HepG2 (cell line): ENCODE results near the gene SBNO2. TPM values are rescaled to one million over a fixed set of nuclear protein-coding genes. Genes with fewer than 3 reads are reported as not detected.
A peak's percentile ranks its signal among the peaks of the same experiment; 100 is the strongest.

Experiments used
- ATAC-seq: fragments of 200-7000 bp; cut with Tn5 transposase; 3 replicates; pipeline ENCODE4 v1.9.1; 2020; ENCODE audit warnings: mild to moderate bottlenecking, moderate library complexity
- BruUV-seq: library from RNA; stranded (reverse); fragments of 400-500 nt; replicated peaks from 2 replicates; lab custom pipeline; 2021; lab: Mats Ljungman, UMichigan
- CTCF ChIA-PET: fragments of 300-600 bp; formaldehyde crosslinking; extraction: SDS; loops from one replicate; lab custom pipeline; 2021; ENCODE audit warnings: low total read pairs, inconsistent platforms, low intra/inter-chr PET ratio; lab: Yijun Ruan, JAX
- POLR2A ChIA-PET: fragments of 350-600 bp; sonication (Branson Sonifier 250); formaldehyde crosslinking; loops from one replicate; lab custom pipeline; 2020; ENCODE audit warnings: antibody characterized with exemption, inconsistent platforms; lab: Yijun Ruan, JAX
- DNase-seq: peaks from one replicate; pipeline ENCODE4 v3.0.0-alpha.2; 2015; ENCODE audit warnings: low spot score
- FAIRE-seq: peaks from 3 replicates; lab custom pipeline; 2011; peaks lifted over from hg19 to GRCh38; lab: Jason Lieb, UNC
- H2AFZ ChIP-seq: one replicate; pipeline ENCODE4 v1.6.1; 2011; ENCODE audit warnings: low read length, inconsistent platforms
- H3K27ac ChIP-seq: fragments of 300-600 bp; 3 replicates; pipeline ENCODE4 v1.8.0; 2011; ENCODE audit warnings: mixed run types, mild to moderate bottlenecking, mixed read lengths, low read length, inconsistent platforms; ENCODE audit not compliant: insufficient read depth; ENCODE audit errors: extremely low read length
- H3K27me3 ChIP-seq, 2 experiments: fragments of 200-600 bp in 1 of 2; 2 replicates in 1 of 2; 3 replicates in 1 of 2; pipeline versions ENCODE4 v1.6.0 to v1.8.0; 2011; ENCODE audit warnings: low read length in 2 of 2, mild to moderate bottlenecking in 2 of 2, moderate library complexity in 2 of 2, inconsistent platforms in 1 of 2; ENCODE audit not compliant: insufficient read depth in 2 of 2, control insufficient read depth in 1 of 2
- H3K36me3 ChIP-seq, 2 experiments: fragments of 200-600 bp in 1 of 2; replicated peaks in 1 of 2; 2 replicates in 1 of 2; 3 replicates in 1 of 2; pipeline versions ENCODE4 v1.5.1 to v1.8.0; 2011; ENCODE audit warnings: low read length in 2 of 2, inconsistent platforms in 1 of 2; ENCODE audit not compliant: insufficient read depth in 2 of 2, control insufficient read depth in 1 of 2
- H3K4me1 ChIP-seq: 2 replicates; pipeline ENCODE4 v1.5.1; 2012; ENCODE audit warnings: low read length, inconsistent platforms; ENCODE audit not compliant: insufficient read depth
- H3K4me2 ChIP-seq: 2 replicates; pipeline ENCODE4 v1.6.0; 2011; ENCODE audit warnings: low read depth, low read length, inconsistent platforms
- H3K4me3 ChIP-seq, 3 experiments: fragments of 200-600 bp in 1 of 3; sonication (generic), shearing (Covaris generic) in 1 of 3; replicated peaks in 1 of 3; 2 replicates each; pipeline ENCODE4 v1.5.1; 2011 to 2016; ENCODE audit warnings: low read length in 3 of 3, inconsistent platforms in 2 of 3, low read depth in 2 of 3, mild to moderate bottlenecking in 2 of 3, control low read depth in 1 of 3, mixed read lengths in 1 of 3; ENCODE audit not compliant: insufficient read depth in 1 of 3
- H3K79me2 ChIP-seq: one replicate; pipeline ENCODE4 v1.6.1; 2011; ENCODE audit warnings: low read length, inconsistent platforms; ENCODE audit not compliant: insufficient read depth
- H3K9ac ChIP-seq: 2 replicates; pipeline ENCODE4 v1.6.0; 2011; ENCODE audit warnings: mild to moderate bottlenecking, low read depth, low read length, inconsistent platforms; ENCODE audit not compliant: insufficient read depth
- H3K9me3 ChIP-seq: 2 replicates; pipeline ENCODE4 v1.5.1; 2012; ENCODE audit warnings: mild to moderate bottlenecking, low read length
- H4K20me1 ChIP-seq: 2 replicates; pipeline ENCODE4 v1.6.0; 2011; ENCODE audit warnings: inconsistent platforms, mild to moderate bottlenecking, low read length, moderate library complexity; ENCODE audit not compliant: insufficient read depth
- CREB1 ChIP-seq, 2 experiments: fragments of 450-650 bp in 1 of 2; IDR thresholded peaks; 2 replicates each; pipeline ENCODE4 v1.6.1; 2016 to 2017; ENCODE audit warnings: control low read depth in 1 of 2, mild to moderate bottlenecking in 1 of 2, missing compliant biosample characterization in 1 of 2, missing genetic modification characterization in 1 of 2
- FOXK2 ChIP-seq: fragments of 450-650 bp; IDR thresholded peaks from 2 replicates; pipeline ENCODE4 v1.6.1; 2016
- HCFC1 ChIP-seq: fragments of 150-350 bp; IDR thresholded peaks from 2 replicates; pipeline ENCODE4 v1.6.1; 2014; ENCODE audit warnings: low read depth, low read length
- HNRNPLL ChIP-seq: fragments of 200-400 bp; formaldehyde crosslinking; IDR thresholded peaks from 2 replicates; pipeline ENCODE4 v1.6.1; 2017; ENCODE audit warnings: mild to moderate bottlenecking, low read depth, low read length; ENCODE audit not compliant: poor library complexity, severe bottlenecking
- KLF13 ChIP-seq: sonication (generic); formaldehyde crosslinking; IDR thresholded peaks from 2 replicates; pipeline ENCODE4 v1.4.0; 2020; ENCODE audit warnings: mild to moderate bottlenecking, missing genetic modification reagents
- NR2C2 ChIP-seq: sonication (generic); formaldehyde crosslinking; IDR thresholded peaks from 2 replicates; pipeline ENCODE4 v1.4.0; 2020; ENCODE audit warnings: missing genetic modification reagents, mild to moderate bottlenecking, moderate library complexity, borderline replicate concordance
- RARA ChIP-seq: IDR thresholded peaks from 2 replicates; pipeline ENCODE4 v1.6.1; 2016; ENCODE audit warnings: missing genetic modification reagents, missing compliant biosample characterization
- ZC3H13 ChIP-seq: sonication (generic); formaldehyde crosslinking; IDR thresholded peaks from 2 replicates; pipeline ENCODE4 v1.8.1; 2023; ENCODE audit warnings: mild to moderate bottlenecking, missing genetic modification reagents, moderate library complexity
- ZNF33A ChIP-seq: sonication (generic); formaldehyde crosslinking; IDR thresholded peaks from 2 replicates; pipeline ENCODE4 v1.5.1; 2020; ENCODE audit warnings: missing genetic modification reagents, mild to moderate bottlenecking, moderate library complexity, borderline replicate concordance
- ZNF670 ChIP-seq: sonication (generic); formaldehyde crosslinking; IDR thresholded peaks from 2 replicates; pipeline ENCODE4 v1.8.0; 2022; ENCODE audit warnings: mild to moderate bottlenecking, missing genetic modification reagents, borderline replicate concordance
- WGBS: methylation state at CpG from one replicate; pipeline ENCODE4 v1.1.6; 2017; ENCODE audit warnings: low lambda C conversion rate; 5-methylcytosine and 5-hydroxymethylcytosine counted together
- in situ Hi-C: cut with HindIII; loops from 2 replicates; pipeline ENCODE4 v1.10.0; 2017; ENCODE audit warnings: low pct_unique_long_range_greater_than_20kb; ENCODE audit not compliant: extremely low pct_ligation_motif_present
- intact Hi-C: fragments of 100-400 bp; cut with micrococcal nuclease; formaldehyde crosslinking; loops from one replicate; pipeline ENCODE4 v1.10.0; 2022; ENCODE audit not compliant: unreplicated experiment
- polyA plus RNA-seq, 8 experiments: library from polyadenylated mRNA; depleted of rRNA in 3 of 8; stranded (reverse) in 7 of 8; unstranded in 1 of 8; fragments of >200 nt; fragmentation: Illumina TruSeq in 4 of 8; extraction: Trizol in 4 of 8; gene quantifications; 2 replicates each; pipeline versions ENCODE4 v1.2.1 to v1.2.3, GENCODE V29; 2011 to 2016; ENCODE audit warnings: low read depth in 4 of 8, missing spikeins in 1 of 8, mixed read lengths in 1 of 8; ENCODE audit not compliant: insufficient read depth in 1 of 8
- total RNA-seq, 5 experiments: library from RNA; depleted of rRNA; stranded (reverse); fragments of >200 nt; fragmentation: Illumina TruSeq; extraction: Trizol; gene quantifications; 2 replicates each; pipeline ENCODE4 v1.2.3, GENCODE V29; 2016; ENCODE audit warnings: low read depth in 1 of 5
- TF ChIP-seq, protein P1 (sequence below): sonication (generic); formaldehyde crosslinking; IDR thresholded peaks from 2 replicates; pipeline ENCODE4 v1.8.0; 2022; ENCODE audit warnings: low read depth, missing genetic modification reagents
- TF ChIP-seq, protein P2 (sequence below): sonication (generic); formaldehyde crosslinking; IDR thresholded peaks from 2 replicates; pipeline ENCODE4 v1.5.0; 2020; ENCODE audit warnings: mild to moderate bottlenecking, missing genetic modification reagents, borderline replicate concordance
- TF ChIP-seq, protein P3 (sequence below): sonication (generic); formaldehyde crosslinking; IDR thresholded peaks from 2 replicates; pipeline ENCODE4 v1.5.0; 2020; ENCODE audit warnings: missing genetic modification reagents
- TF ChIP-seq, protein P4 (sequence below): IDR thresholded peaks from 2 replicates; pipeline ENCODE4 v1.6.1; 2016; ENCODE audit warnings: mild to moderate bottlenecking, missing biosample characterization, missing genetic modification reagents

Gene SBNO2
- total and polyA plus RNA-seq, 2 of the 13 experiments (the other 11 are each of a cell fraction or from before 2014, with no cell fraction given), result 8.6 to 10.4 TPM

DNA sequence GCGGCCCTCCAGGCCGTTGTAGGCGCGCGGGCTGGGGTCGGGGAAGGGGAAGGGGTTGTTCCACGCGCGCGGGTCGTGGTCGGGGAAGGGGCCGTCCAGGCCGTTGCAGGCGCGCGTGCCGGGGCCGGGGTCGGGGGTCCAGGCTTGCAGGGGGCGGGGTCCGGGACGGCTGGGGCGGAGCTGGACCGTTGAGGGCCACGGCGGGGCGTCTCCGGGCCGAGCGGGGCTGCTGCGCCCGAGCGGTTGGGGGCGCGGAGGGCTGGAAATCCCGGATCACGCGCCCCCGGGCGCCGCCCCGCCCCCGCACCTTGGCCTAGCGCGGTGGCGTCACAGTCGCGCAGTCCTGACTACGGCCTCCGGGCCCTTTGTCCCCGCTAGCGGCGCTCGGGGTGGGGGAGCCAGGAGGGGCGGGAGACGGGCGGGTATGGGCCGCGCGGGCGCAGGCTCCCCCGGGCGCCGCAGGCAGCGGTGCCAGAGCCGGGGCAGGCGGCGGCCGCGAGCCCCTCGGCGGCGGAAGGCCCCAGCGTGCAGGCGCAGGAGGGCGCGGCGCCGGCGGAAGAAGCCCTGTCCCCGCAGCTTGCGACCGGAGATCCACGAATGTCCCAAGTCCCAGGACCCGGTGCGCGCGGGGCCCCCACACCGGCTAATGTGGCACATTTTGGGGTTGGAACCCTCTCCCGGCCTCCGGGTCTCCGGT lies 69.6 kb downstream of the SBNO2 start:
- Histone ChIP-seq H3K27ac (peak overlapping the region; percentile 100), H3K9ac (peak overlapping the region; percentile 98), H3K4me2 (peak overlapping the region; percentile 85), H3K27me3 (no peaks in the 10 kb centered on the region), H3K79me2 (peaks cover 11% of the 10 kb centered on the region), H2AFZ (no peak overlapping the region), H3K9me3 (no peaks in the 10 kb centered on the region), H3K4me1 (peaks cover 68% of the 10 kb centered on the region), H3K4me3 (peak overlapping the region; percentile 89 to 92 (median 89)), H4K20me1 (peaks cover 15% of the 10 kb centered on the region; the same call in 1 of the 2 replicates), H3K36me3 (peaks cover 6 to 20% of the 10 kb centered on the region in 2 experiments; a peak in 3 of 5 replicates)
- peak; percentile 72 for DNase-seq
- WGBS, result 0% methylated on average over 13 of the region's 93 CpGs
- BruUV-seq, result no TSS peak
- in situ Hi-C loops, result loop anchor here (5.0 kb wide), 1 partner anchor 37 kb away; the partner anchor contains the start of gene ARHGAP45
- ATAC-seq, result peak; percentile 61
- POLR2A ChIA-PET, result interaction anchor here (0.6 to 4.1 kb wide), 12 partner anchors 8 to 165 kb away, joined by 3 to 28 read pairs (median 5); partner anchors contain the start of genes ARHGAP45, CIRBP, RNU6-2 and SBNO2
- CTCF ChIA-PET, result no interaction called here
- no peak for FAIRE-seq
- intact Hi-C loops, result loop anchor here (10.0 kb wide), 1 partner anchor 50 kb away; no protein-coding TSS in a partner anchor
- TF ChIP-seq, protein P1, sequence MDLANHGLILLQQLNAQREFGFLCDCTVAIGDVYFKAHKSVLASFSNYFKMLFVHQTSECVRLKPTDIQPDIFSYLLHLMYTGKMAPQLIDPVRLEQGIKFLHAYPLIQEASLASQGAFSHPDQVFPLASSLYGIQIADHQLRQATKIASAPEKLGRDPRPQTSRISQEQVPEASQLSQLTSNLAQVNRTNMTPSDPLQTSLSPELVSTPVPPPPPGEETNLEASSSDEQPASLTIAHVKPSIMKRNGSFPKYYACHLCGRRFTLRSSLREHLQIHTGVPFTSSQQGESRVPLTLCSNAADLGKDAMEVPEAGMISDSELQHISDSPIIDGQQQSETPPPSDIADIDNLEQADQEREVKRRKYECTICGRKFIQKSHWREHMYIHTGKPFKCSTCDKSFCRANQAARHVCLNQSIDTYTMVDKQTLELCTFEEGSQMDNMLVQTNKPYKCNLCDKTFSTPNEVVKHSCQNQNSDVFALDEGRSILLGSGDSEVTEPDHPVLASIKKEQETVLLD (CRISPR knock-in tag), result 0 out of 2 replicates have a peak, but pooled peaks have one; percentile 53
- TF ChIP-seq ZC3H13 (CRISPR knock-in tag), result no peak
- peak; percentile 32 for TF ChIP-seq HNRNPLL
- TF ChIP-seq, protein P2, sequence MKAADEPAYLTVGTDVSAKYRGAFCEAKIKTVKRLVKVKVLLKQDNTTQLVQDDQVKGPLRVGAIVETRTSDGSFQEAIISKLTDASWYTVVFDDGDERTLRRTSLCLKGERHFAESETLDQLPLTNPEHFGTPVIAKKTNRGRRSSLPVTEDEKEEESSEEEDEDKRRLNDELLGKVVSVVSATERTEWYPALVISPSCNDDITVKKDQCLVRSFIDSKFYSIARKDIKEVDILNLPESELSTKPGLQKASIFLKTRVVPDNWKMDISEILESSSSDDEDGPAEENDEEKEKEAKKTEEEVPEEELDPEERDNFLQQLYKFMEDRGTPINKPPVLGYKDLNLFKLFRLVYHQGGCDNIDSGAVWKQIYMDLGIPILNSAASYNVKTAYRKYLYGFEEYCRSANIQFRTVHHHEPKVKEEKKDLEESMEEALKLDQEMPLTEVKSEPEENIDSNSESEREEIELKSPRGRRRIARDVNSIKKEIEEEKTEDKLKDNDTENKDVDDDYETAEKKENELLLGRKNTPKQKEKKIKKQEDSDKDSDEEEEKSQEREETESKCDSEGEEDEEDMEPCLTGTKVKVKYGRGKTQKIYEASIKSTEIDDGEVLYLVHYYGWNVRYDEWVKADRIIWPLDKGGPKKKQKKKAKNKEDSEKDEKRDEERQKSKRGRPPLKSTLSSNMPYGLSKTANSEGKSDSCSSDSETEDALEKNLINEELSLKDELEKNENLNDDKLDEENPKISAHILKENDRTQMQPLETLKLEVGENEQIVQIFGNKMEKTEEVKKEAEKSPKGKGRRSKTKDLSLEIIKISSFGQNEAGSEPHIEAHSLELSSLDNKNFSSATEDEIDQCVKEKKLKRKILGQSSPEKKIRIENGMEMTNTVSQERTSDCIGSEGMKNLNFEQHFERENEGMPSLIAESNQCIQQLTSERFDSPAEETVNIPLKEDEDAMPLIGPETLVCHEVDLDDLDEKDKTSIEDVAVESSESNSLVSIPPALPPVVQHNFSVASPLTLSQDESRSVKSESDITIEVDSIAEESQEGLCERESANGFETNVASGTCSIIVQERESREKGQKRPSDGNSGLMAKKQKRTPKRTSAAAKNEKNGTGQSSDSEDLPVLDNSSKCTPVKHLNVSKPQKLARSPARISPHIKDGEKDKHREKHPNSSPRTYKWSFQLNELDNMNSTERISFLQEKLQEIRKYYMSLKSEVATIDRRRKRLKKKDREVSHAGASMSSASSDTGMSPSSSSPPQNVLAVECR, result no peak
- TF ChIP-seq ZNF670 (CRISPR knock-in tag), result 0 out of 2 replicates have a peak, but pooled peaks have one; percentile 37
- TF ChIP-seq, protein P3, sequence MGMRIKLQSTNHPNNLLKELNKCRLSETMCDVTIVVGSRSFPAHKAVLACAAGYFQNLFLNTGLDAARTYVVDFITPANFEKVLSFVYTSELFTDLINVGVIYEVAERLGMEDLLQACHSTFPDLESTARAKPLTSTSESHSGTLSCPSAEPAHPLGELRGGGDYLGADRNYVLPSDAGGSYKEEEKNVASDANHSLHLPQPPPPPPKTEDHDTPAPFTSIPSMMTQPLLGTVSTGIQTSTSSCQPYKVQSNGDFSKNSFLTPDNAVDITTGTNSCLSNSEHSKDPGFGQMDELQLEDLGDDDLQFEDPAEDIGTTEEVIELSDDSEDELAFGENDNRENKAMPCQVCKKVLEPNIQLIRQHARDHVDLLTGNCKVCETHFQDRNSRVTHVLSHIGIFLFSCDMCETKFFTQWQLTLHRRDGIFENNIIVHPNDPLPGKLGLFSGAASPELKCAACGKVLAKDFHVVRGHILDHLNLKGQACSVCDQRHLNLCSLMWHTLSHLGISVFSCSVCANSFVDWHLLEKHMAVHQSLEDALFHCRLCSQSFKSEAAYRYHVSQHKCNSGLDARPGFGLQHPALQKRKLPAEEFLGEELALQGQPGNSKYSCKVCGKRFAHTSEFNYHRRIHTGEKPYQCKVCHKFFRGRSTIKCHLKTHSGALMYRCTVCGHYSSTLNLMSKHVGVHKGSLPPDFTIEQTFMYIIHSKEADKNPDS (CRISPR knock-in tag), result 0 out of 2 replicates have a peak, but pooled peaks have one; percentile 21
- TF ChIP-seq, protein P4, sequence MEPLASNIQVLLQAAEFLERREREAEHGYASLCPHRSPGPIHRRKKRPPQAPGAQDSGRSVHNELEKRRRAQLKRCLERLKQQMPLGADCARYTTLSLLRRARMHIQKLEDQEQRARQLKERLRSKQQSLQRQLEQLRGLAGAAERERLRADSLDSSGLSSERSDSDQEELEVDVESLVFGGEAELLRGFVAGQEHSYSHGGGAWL (CRISPR knock-in tag), result peak; percentile 42; the same call in 1 of the 2 replicates
- 0 out of 2 replicates have a peak, but pooled peaks have one; percentile 8 for TF ChIP-seq RARA
- TF ChIP-seq FOXK2, result no peak
- TF ChIP-seq ZNF33A (CRISPR knock-in tag), result no peak
- 0 out of 2 replicates have a peak, but pooled peaks have one; percentile 4 for TF ChIP-seq NR2C2 (CRISPR knock-in tag)
- TF ChIP-seq CREB1 (IDR thresholded peaks at IDR 0.05), result peak; percentile 49; the same call in 1 of the 2 replicates
- TF ChIP-seq CREB1 (CRISPR knock-in tag; IDR thresholded peaks at IDR 0.05), result no peak
- no peak for TF ChIP-seq HCFC1
- no peak for TF ChIP-seq KLF13 (CRISPR knock-in tag)
